ENCODE results near the gene MPDZ.

Gene MPDZ

GRCh38 chr9:13267743-13268142 is 11.7 kb downstream of the MPDZ start:
- TF ChIP-seq CTCF (IDR thresholded peaks at IDR 0.05; ENCODE audit: low read depth, low read length, missing control alignments): no peak
- H3K4me3 ChIP-seq (ENCODE audit: low read depth, low read length): no peak overlapping the region
- peak; percentile 61 for DNase-seq (ENCODE audit: low read depth)
- in situ Hi-C loops (cut with HindIII; ENCODE audit: low sequenced_read_pairs): no loop called here

GRCh38 chr9:13266167-13266566 is 13.3 kb downstream of the MPDZ start:
- DNase-seq (ENCODE audit: low read depth): peak; percentile 92
- TF ChIP-seq CTCF (IDR thresholded peaks at IDR 0.05; ENCODE audit: low read depth, low read length, missing control alignments): no peak
- no peak overlapping the region for H3K4me3 ChIP-seq (ENCODE audit: low read depth, low read length)
- in situ Hi-C loops (cut with HindIII; ENCODE audit: low sequenced_read_pairs): no loop called here

- no peak overlapping the region for H3K4me3 ChIP-seq (ENCODE audit: low read depth, low read length)
- no peak for TF ChIP-seq CTCF (IDR thresholded peaks at IDR 0.05; ENCODE audit: low read depth, low read length, missing control alignments)
- in situ Hi-C loops (cut with HindIII; ENCODE audit: low sequenced_read_pairs): no loop called here
- peak; percentile 68 for DNase-seq (ENCODE audit: low read depth)
Observed at GRCh38 chr9:13264788-13265187, 14.7 kb downstream of the MPDZ start.

GRCh38 chr9:13263511-13263910 is 16.0 kb downstream of the MPDZ start:
- no peak for DNase-seq (ENCODE audit: low read depth)
- no peak overlapping the region for H3K4me3 ChIP-seq (ENCODE audit: low read depth, low read length)
- no peak for TF ChIP-seq CTCF (IDR thresholded peaks at IDR 0.05; ENCODE audit: low read depth, low read length, missing control alignments)
- in situ Hi-C loops (cut with HindIII; ENCODE audit: low sequenced_read_pairs): no loop called here

- no peak overlapping the region for H3K4me3 ChIP-seq (ENCODE audit: low read depth, low read length)
- no peak for DNase-seq (ENCODE audit: low read depth)
- in situ Hi-C loops (cut with HindIII; ENCODE audit: low sequenced_read_pairs): no loop called here
- TF ChIP-seq CTCF (IDR thresholded peaks at IDR 0.05; ENCODE audit: low read depth, low read length, missing control alignments): no peak
Observed at GRCh38 chr9:13252852-13253251, 26.6 kb downstream of the MPDZ start.

GRCh38 chr9:13244181-13244580 is 35.3 kb downstream of the MPDZ start:
- DNase-seq (ENCODE audit: low read depth): no peak
- H3K4me3 ChIP-seq (ENCODE audit: low read depth, low read length): no peak overlapping the region
- TF ChIP-seq CTCF (IDR thresholded peaks at IDR 0.05; ENCODE audit: low read depth, low read length, missing control alignments): no peak
- in situ Hi-C loops (cut with HindIII; ENCODE audit: low sequenced_read_pairs): no loop called here

- TF ChIP-seq CTCF (IDR thresholded peaks at IDR 0.05; ENCODE audit: low read depth, low read length, missing control alignments): no peak
- H3K4me3 ChIP-seq (ENCODE audit: low read depth, low read length): no peak overlapping the region
- in situ Hi-C loops (cut with HindIII; ENCODE audit: low sequenced_read_pairs): no loop called here
- no peak for DNase-seq (ENCODE audit: low read depth)
Observed at GRCh38 chr9:13241283-13241682, 38.2 kb downstream of the MPDZ start.

All from astrocyte of the cerebellum (primary cell).